Activated T-cell treated with anti-CD3 and anti-CD28 coated beads, Interleukin-2, amount 50 U/mL, for 72 hours (primary cell): ENCODE data around the gene RTN4. TPM values are rescaled to one million over a fixed set of nuclear protein-coding genes. Genes with fewer than 3 reads are reported as not detected.
A peak's percentile ranks its signal among the peaks of the same experiment; 100 is the strongest.
"Not testable (repeated sequence)": the region's sequence is repeated elsewhere in the genome, so short reads cannot be mapped to it uniquely, and the experiment has no call there.

Experiments
- ATAC-seq, 2 donors: fragments of 150-1000 bp; cut with Tn5 transposase; replicated peaks in 1 of 2; 2 replicates each; pipeline ENCODE4 v1.10.0; 2021; ENCODE audit warnings: moderate library complexity in 2 of 2, mild to moderate bottlenecking in 1 of 2
- DNase-seq, 2 donors: peaks; one replicate each; pipeline ENCODE4 v3.0.0; 2021 to 2022; ENCODE audit warnings: mixed read lengths in 1 of 2
- H3K27ac Mint-ChIP-seq: one replicate; pipeline ENCODE4 v1.8.0; 2022; ENCODE audit warnings: mild to moderate bottlenecking, moderate library complexity, mixed read lengths
- H3K27me3 Mint-ChIP-seq: one replicate; pipeline ENCODE4 v1.8.0; 2022; ENCODE audit warnings: low read depth, mixed read lengths
- H3K36me3 Mint-ChIP-seq, 2 donors: one replicate each; pipeline ENCODE4 v1.8.0; 2022; ENCODE audit warnings: mixed read lengths in 2 of 2, mild to moderate bottlenecking in 1 of 2; ENCODE audit not compliant: insufficient read depth in 2 of 2
- H3K4me1 Mint-ChIP-seq: one replicate; pipeline ENCODE4 v1.8.0; 2022; ENCODE audit warnings: low read depth, mixed read lengths
- H3K4me3 Mint-ChIP-seq, 2 donors: one replicate each; pipeline ENCODE4 v1.8.0; 2022; ENCODE audit warnings: mild to moderate bottlenecking in 2 of 2, mixed read lengths in 2 of 2, moderate library complexity in 2 of 2
- H3K9me3 Mint-ChIP-seq, 2 donors: one replicate each; pipeline ENCODE4 v1.8.0; 2022; ENCODE audit warnings: mixed read lengths in 2 of 2
- total RNA-seq, 2 donors: library from RNA; stranded (reverse); gene quantifications; one replicate each; pipeline ENCODE4 v1.2.3, GENCODE V29; 2022

The RTN4 gene, protein sequence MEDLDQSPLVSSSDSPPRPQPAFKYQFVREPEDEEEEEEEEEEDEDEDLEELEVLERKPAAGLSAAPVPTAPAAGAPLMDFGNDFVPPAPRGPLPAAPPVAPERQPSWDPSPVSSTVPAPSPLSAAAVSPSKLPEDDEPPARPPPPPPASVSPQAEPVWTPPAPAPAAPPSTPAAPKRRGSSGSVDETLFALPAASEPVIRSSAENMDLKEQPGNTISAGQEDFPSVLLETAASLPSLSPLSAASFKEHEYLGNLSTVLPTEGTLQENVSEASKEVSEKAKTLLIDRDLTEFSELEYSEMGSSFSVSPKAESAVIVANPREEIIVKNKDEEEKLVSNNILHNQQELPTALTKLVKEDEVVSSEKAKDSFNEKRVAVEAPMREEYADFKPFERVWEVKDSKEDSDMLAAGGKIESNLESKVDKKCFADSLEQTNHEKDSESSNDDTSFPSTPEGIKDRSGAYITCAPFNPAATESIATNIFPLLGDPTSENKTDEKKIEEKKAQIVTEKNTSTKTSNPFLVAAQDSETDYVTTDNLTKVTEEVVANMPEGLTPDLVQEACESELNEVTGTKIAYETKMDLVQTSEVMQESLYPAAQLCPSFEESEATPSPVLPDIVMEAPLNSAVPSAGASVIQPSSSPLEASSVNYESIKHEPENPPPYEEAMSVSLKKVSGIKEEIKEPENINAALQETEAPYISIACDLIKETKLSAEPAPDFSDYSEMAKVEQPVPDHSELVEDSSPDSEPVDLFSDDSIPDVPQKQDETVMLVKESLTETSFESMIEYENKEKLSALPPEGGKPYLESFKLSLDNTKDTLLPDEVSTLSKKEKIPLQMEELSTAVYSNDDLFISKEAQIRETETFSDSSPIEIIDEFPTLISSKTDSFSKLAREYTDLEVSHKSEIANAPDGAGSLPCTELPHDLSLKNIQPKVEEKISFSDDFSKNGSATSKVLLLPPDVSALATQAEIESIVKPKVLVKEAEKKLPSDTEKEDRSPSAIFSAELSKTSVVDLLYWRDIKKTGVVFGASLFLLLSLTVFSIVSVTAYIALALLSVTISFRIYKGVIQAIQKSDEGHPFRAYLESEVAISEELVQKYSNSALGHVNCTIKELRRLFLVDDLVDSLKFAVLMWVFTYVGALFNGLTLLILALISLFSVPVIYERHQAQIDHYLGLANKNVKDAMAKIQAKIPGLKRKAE
- total RNA-seq: 10 to 100 TPM; 78.8 to 83.3 TPM

DNA sequence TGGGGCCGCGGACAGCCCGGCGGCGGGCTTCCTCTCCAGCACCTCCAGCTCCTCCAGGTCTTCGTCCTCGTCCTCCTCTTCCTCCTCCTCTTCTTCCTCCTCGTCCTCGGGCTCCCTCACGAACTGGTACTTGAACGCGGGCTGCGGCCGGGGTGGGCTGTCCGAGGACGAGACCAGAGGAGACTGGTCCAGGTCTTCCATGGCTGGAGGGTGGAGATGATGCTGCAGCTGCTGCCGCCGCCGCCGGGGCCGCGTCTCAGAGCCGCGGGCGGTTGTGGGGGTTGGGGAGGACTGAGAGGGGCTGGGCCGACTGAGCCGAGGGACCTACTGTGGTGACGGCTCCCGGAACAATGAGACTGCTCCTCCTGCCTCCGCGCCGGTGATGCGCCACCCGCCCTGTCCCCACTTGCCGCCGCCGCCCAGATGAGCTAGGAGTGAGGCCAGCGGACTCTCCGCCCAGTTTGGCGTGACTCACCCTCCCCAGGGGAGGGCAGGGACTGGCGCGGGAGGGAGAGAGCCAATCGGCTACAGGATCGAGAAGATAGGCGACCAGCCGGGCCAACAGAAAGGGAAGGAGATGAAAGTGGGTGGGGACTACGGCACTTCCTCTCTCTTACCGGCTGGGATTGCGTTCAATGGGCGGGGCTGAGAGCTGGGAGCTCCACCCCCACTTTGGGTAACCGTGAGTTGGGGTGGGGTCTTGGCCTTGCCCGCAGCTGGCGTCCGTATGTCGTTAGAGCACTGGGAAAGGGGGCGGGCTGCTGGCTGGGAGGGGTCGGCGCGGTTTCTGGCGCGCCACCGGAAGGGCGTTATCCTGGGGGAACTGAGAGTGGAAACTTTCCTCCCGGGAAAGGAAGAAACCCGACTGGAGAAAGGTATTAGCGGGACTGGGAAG, at the start of gene RTN4:
Gene RTN4 (minus strand): TSS at position 352 of the 895 bp plus-strand sequence. CDS start 151 bp downstream, at position 201.
- H3K4me3 Mint-ChIP-seq: peak within 1 kb of the TSS; percentile 98 to 100
- H3K4me1 Mint-ChIP-seq: peaks cover 73% of the 10 kb centered on the region
- peak; percentile 87 for ATAC-seq
- H3K27ac Mint-ChIP-seq: peak within 1 kb of the TSS; percentile 99
- no peaks in the 10 kb centered on the region for H3K27me3 Mint-ChIP-seq
- DNase-seq: peak; percentile 99 to 100
- no peaks in the 10 kb centered on the region for H3K9me3 Mint-ChIP-seq
- H3K36me3 Mint-ChIP-seq: peaks cover 4 to 5% of the 10 kb centered on the region in 2 donors

DNA sequence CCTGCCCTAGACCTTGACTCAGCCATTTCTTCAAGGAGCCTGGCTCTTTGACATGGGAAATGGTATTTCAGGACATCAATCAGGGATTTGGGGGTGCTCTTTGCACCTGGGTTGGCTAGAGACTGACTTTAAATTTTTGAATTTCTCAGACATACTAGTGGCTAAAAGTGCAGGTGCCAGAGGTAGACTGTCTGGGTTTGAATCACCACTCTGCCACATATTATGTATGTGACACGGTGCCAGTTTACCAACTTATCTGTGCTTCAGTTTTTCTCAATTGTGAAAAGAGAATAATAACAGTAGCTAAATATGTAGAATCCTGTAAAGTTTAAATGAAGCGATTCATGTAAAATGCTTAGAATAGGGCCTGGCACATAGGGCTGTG, 49.2 kb upstream of the RTN4 start:
- peak overlapping the region; percentile 93 for H3K27ac Mint-ChIP-seq
- peaks cover 0 to 3% of the 10 kb centered on the region in 2 donors for H3K36me3 Mint-ChIP-seq
- H3K4me1 Mint-ChIP-seq: peaks cover 4% of the 10 kb centered on the region
- H3K27me3 Mint-ChIP-seq: no peaks in the 10 kb centered on the region
- peak; percentile 71 to 76 for ATAC-seq
- DNase-seq: peak; percentile 4 to 13
- peak overlapping the region in 1 of 2 donors; percentile 63 for H3K4me3 Mint-ChIP-seq
- H3K9me3 Mint-ChIP-seq: peaks cover 2% of the 10 kb centered on the region in 2 donors

DNA sequence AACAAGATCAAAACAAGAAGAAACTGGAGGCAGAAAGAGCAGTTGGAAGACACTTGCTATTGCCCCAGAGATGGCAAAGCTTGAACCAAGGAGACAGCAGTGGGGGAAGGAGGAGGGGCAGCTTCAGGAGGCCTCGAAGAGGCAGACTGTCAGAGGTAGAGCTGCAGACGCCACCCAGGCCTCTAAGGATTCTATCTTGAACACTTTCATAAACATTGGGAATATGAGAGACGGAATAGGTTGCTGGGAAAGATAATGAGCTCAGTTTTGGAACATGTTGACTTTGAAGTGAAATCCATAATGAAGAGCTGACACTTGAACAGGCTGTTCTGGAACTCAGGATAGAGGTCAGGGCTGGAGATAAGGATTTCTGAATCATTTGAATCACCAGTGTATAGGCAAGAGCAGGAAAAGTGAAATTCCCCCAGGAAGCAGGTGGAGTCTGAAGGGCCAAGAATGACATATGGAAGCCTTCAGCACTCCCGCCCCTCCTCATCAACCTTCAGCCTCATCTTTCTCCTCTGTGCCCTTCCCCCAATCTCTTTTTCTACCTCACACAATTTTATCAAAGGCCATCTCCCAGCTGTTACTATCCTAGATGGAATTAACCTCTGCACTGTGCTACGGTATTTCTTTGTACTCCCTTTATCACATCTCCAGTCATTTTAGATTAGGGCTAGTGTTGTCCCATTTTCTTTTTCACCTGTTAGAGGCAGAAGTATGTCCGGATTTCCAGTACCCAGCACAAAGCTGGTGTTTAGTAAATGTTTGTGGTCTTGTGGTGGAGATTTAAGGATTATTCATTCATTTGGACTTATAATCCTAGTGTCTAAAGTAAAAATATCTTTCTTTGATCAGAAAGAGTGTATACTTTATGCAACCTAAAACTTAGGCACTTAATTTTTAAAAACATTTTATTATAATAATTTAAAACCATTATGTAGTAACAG, 47.5 kb upstream of the RTN4 start:
- Mint-ChIP-seq H3K4me3 (no peak overlapping the region), H3K27ac (no peak overlapping the region), H3K27me3 (no peaks in the 10 kb centered on the region), H3K36me3 (peaks cover 0 to 3% of the 10 kb centered on the region in 2 donors), H3K4me1 (peaks cover under 1% of the 10 kb centered on the region), H3K9me3 (peaks cover 2% of the 10 kb centered on the region in 2 donors)
- ATAC-seq (no peak), DNase-seq (no peak)

DNA sequence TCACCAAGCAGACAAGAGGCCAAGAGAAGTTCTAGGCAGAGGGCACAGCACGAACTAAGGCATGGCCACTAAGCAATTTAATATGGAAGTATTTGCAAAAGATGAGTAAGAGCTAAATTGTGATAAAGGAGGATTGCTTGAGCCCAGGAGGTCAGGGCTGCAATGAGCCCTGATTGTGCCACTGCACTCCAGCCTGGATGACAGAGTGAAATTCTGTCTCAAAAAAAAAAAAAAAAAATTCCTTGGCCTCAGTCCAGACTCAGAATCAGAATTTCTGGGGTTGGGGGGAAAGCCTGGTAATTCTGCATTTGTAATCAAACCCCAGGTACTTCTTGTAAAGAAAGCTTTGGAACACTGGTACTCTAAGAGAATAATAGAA, 46.8 kb upstream of the RTN4 start:
- no peak overlapping the region for H3K4me3 Mint-ChIP-seq
- peaks cover 5% of the 10 kb centered on the region for H3K4me1 Mint-ChIP-seq
- H3K9me3 Mint-ChIP-seq: peaks cover 2% of the 10 kb centered on the region in 2 donors
- no peaks in the 10 kb centered on the region for H3K27me3 Mint-ChIP-seq
- no peak overlapping the region for H3K27ac Mint-ChIP-seq
- peaks cover 0 to 3% of the 10 kb centered on the region in 2 donors for H3K36me3 Mint-ChIP-seq
- DNase-seq: no peak
- no peak for ATAC-seq

DNA sequence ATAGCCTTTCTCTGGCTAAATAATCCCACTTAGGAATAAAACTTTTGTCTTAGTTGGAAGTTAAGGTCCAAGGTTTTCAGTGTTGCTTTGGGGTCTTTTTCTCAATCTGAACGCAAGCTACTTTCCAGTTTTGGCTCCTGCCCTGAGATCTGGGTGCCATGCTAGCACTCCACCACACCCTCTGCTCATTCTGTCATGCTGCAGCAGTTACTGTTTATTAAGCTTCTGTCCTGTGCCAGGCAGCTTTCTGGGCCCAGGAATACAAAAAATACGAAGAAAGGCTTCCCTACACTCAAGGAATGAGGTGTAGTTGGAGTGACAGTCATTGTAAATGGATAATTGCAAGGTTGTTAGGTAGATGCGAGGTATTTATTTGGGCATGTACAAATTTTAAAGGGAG, 46.3 kb upstream of the RTN4 start:
- H3K36me3 Mint-ChIP-seq: peaks cover 0 to 3% of the 10 kb centered on the region in 2 donors
- DNase-seq (no peak), ATAC-seq (no peak)
- no peak overlapping the region for H3K27ac Mint-ChIP-seq
- H3K9me3 Mint-ChIP-seq: peaks cover 2% of the 10 kb centered on the region in 2 donors
- H3K4me1 Mint-ChIP-seq: peaks cover 5% of the 10 kb centered on the region
- H3K4me3 Mint-ChIP-seq: no peak overlapping the region
- no peaks in the 10 kb centered on the region for H3K27me3 Mint-ChIP-seq

DNA sequence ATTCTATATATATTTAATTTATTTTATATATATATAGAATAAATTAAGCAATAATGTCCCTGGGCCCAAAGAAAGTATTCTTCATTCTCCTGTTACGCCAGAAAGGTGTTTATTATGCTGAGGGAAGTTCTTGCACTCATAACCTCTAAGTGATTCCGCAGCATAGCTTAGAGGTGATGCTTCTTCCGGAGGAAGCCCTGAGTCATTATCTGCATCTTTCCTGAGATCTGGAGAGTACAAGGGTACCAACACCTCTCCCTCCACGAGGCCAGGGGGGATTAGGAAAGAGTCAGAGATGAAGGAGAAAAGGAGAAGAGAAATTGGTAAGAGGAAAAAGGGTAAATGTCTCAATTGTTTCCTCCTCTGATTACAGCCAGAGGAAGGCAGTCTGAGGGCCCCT, 43.1 kb upstream of the RTN4 start:
- no peak for DNase-seq
- H3K27ac Mint-ChIP-seq: no peak overlapping the region
- peaks cover 0 to 2% of the 10 kb centered on the region in 2 donors for H3K9me3 Mint-ChIP-seq
- peaks cover 5% of the 10 kb centered on the region for H3K4me1 Mint-ChIP-seq
- no peaks in the 10 kb centered on the region for H3K27me3 Mint-ChIP-seq
- H3K36me3 Mint-ChIP-seq: no peaks in the 10 kb centered on the region
- ATAC-seq: no peak
- H3K4me3 Mint-ChIP-seq: no peak overlapping the region

DNA sequence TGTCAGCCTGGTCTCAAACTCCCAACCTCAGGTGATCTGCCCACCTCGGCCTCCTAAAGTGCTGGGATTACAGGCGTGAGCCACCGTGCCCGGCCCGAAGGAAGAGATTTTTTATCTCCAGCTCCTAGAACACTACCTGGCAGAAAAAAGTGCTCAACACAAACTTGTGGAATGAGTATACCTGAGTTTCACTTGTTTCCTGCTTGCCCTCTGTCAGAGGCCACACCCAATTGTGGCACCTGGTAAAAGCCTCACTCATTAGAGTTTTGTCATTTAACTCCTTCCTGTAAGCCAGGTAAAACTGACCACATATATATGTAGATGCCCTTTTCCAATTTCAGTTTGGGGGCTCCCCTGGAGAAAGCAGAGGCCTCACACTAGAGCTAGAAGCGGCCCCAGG, 42.2 kb upstream of the RTN4 start:
- no peaks in the 10 kb centered on the region for H3K36me3 Mint-ChIP-seq
- ATAC-seq (peak; percentile 20 to 30), DNase-seq (no peak)
- peaks cover 0 to 2% of the 10 kb centered on the region in 2 donors for H3K9me3 Mint-ChIP-seq
- peaks cover 5% of the 10 kb centered on the region for H3K4me1 Mint-ChIP-seq
- H3K4me3 Mint-ChIP-seq: no peak overlapping the region
- no peak overlapping the region for H3K27ac Mint-ChIP-seq
- no peaks in the 10 kb centered on the region for H3K27me3 Mint-ChIP-seq

DNA sequence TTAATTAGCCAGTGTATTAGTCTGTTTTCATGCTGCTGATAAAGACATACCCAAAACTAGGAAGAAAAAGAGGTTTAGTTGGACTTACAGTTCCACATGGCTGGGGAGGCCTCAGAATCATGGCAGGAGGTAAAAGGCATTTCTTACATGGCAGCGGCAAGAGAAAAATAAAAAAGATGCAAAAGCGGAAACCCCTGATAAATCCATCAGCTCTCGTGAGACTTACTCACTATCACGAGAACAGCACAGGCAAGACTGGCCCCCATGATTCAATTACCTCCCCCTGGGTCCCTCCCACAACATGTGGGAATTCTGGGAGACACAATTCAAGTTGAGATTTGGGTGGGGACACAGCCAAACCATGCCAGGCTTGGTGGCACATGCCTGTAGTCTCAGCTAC, 41.4 kb upstream of the RTN4 start:
- not testable (repeated sequence) for H3K36me3 Mint-ChIP-seq, H3K4me3 Mint-ChIP-seq, H3K27me3 Mint-ChIP-seq, H3K27ac Mint-ChIP-seq, DNase-seq, ATAC-seq, H3K4me1 Mint-ChIP-seq, H3K9me3 Mint-ChIP-seq

DNA sequence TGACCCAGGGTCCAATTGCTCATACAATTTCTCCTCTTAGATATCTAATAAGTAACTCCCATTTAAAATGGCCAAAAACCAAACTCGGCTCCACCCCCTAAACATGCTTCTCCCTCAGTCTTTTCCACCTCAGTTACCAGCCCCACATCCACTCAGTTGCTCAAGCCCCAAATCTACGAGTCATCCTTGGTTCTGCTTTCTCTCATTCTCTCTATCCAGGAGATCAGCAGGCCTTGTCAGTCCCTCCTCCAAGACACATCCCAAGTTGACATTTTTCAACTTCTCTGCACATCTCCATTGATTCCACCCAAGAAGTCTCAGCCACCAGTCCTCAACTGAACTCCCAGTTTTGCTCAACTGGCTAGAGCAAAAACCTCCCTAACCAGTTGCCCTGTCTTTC, 40.5 kb upstream of the RTN4 start:
- no peak overlapping the region for H3K27ac Mint-ChIP-seq
- no peaks in the 10 kb centered on the region for H3K27me3 Mint-ChIP-seq
- peaks cover 0 to 2% of the 10 kb centered on the region in 2 donors for H3K9me3 Mint-ChIP-seq
- H3K4me1 Mint-ChIP-seq: peaks cover 5% of the 10 kb centered on the region
- ATAC-seq: no peak
- no peak for DNase-seq
- no peak overlapping the region for H3K4me3 Mint-ChIP-seq
- no peaks in the 10 kb centered on the region for H3K36me3 Mint-ChIP-seq

DNA sequence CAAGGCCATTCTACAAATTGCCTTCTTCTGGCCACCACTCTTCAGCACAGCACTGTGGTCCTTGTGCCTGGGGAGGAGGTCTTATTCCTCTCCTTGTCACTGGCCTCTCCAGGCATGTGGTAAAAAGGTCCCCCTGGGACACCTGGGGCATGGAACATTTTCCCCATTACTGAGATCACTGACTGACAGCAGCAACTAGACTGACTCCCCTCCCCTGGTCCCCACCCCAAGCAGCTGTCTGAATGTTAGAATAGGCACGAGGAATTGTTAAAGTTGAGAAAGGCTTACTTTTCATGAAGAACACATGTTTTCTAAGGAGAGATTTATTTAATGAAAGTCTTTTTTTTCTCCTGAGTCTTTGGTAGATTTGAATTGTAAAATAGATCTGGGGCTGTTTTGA, 39.5 kb upstream of the RTN4 start:
- Mint-ChIP-seq H3K4me3 (no peak overlapping the region), H3K4me1 (peaks cover 5% of the 10 kb centered on the region), H3K27me3 (no peaks in the 10 kb centered on the region), H3K9me3 (peaks cover 0 to 2% of the 10 kb centered on the region in 2 donors), H3K27ac (no peak overlapping the region), H3K36me3 (no peaks in the 10 kb centered on the region)
- ATAC-seq (no peak), DNase-seq (no peak)

DNA sequence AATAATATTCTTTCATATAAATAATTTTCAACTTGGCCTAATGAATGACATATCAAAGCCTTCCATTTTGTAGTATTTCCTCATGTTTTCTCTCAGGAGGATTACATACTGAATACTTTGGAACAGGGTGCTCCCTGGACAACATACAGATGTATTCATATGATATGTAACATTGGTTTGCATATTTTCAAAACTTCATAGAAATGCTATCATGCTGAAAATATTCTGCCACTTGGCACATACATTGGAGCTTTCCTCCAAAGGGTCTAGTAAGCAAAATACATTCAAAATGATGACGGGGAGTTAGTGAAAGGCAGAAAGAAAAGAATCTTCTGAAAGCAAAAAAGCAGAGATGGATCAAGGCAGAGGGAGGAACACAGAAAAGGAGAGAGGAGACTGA, 38.1 kb upstream of the RTN4 start:
- Mint-ChIP-seq H3K9me3 (peaks cover 0 to 2% of the 10 kb centered on the region in 2 donors), H3K4me3 (no peak overlapping the region), H3K27ac (no peak overlapping the region), H3K27me3 (no peaks in the 10 kb centered on the region), H3K4me1 (peaks cover 5% of the 10 kb centered on the region), H3K36me3 (no peaks in the 10 kb centered on the region)
- DNase-seq: no peak
- ATAC-seq: no peak
